HepG2 (cell line): ENCODE data around the gene RHOT2. TPM values are rescaled to one million over a fixed set of nuclear protein-coding genes. Genes with fewer than 3 reads are reported as not detected.

Experiments used
- ATAC-seq: fragments of 200-7000 bp; cut with Tn5 transposase; 3 replicates; pipeline ENCODE4 v1.9.1; 2020; ENCODE audit warnings: mild to moderate bottlenecking, moderate library complexity
- BruUV-seq: library from RNA; stranded (reverse); fragments of 400-500 nt; replicated peaks from 2 replicates; lab custom pipeline; 2021; lab: Mats Ljungman, UMichigan
- CTCF ChIA-PET: fragments of 300-600 bp; formaldehyde crosslinking; extraction: SDS; loops from one replicate; lab custom pipeline; 2021; ENCODE audit warnings: low total read pairs, inconsistent platforms, low intra/inter-chr PET ratio; lab: Yijun Ruan, JAX
- POLR2A ChIA-PET: fragments of 350-600 bp; sonication (Branson Sonifier 250); formaldehyde crosslinking; loops from one replicate; lab custom pipeline; 2020; ENCODE audit warnings: antibody characterized with exemption, inconsistent platforms; lab: Yijun Ruan, JAX
- DNase-seq: peaks from one replicate; pipeline ENCODE4 v3.0.0-alpha.2; 2015; ENCODE audit warnings: low spot score
- FAIRE-seq: peaks from 3 replicates; lab custom pipeline; 2011; peaks lifted over from hg19 to GRCh38; lab: Jason Lieb, UNC
- H2AFZ ChIP-seq: one replicate; pipeline ENCODE4 v1.6.1; 2011; ENCODE audit warnings: low read length, inconsistent platforms
- H3K27ac ChIP-seq: fragments of 300-600 bp; 3 replicates; pipeline ENCODE4 v1.8.0; 2011; ENCODE audit warnings: mixed run types, mild to moderate bottlenecking, mixed read lengths, low read length, inconsistent platforms; ENCODE audit not compliant: insufficient read depth; ENCODE audit errors: extremely low read length
- H3K27me3 ChIP-seq, 2 experiments: fragments of 200-600 bp in 1 of 2; 2 replicates in 1 of 2; 3 replicates in 1 of 2; pipeline versions ENCODE4 v1.6.0 to v1.8.0; 2011; ENCODE audit warnings: low read length in 2 of 2, mild to moderate bottlenecking in 2 of 2, moderate library complexity in 2 of 2, inconsistent platforms in 1 of 2; ENCODE audit not compliant: insufficient read depth in 2 of 2, control insufficient read depth in 1 of 2
- H3K36me3 ChIP-seq, 2 experiments: fragments of 200-600 bp in 1 of 2; replicated peaks in 1 of 2; 2 replicates in 1 of 2; 3 replicates in 1 of 2; pipeline versions ENCODE4 v1.5.1 to v1.8.0; 2011; ENCODE audit warnings: low read length in 2 of 2, inconsistent platforms in 1 of 2; ENCODE audit not compliant: insufficient read depth in 2 of 2, control insufficient read depth in 1 of 2
- H3K4me1 ChIP-seq: 2 replicates; pipeline ENCODE4 v1.5.1; 2012; ENCODE audit warnings: low read length, inconsistent platforms; ENCODE audit not compliant: insufficient read depth
- H3K4me2 ChIP-seq: 2 replicates; pipeline ENCODE4 v1.6.0; 2011; ENCODE audit warnings: low read depth, low read length, inconsistent platforms
- H3K4me3 ChIP-seq, 3 experiments: fragments of 200-600 bp in 1 of 3; sonication (generic), shearing (Covaris generic) in 1 of 3; replicated peaks in 1 of 3; 2 replicates each; pipeline ENCODE4 v1.5.1; 2011 to 2016; ENCODE audit warnings: low read length in 3 of 3, inconsistent platforms in 2 of 3, low read depth in 2 of 3, mild to moderate bottlenecking in 2 of 3, control low read depth in 1 of 3, mixed read lengths in 1 of 3; ENCODE audit not compliant: insufficient read depth in 1 of 3
- H3K79me2 ChIP-seq: one replicate; pipeline ENCODE4 v1.6.1; 2011; ENCODE audit warnings: low read length, inconsistent platforms; ENCODE audit not compliant: insufficient read depth
- H3K9ac ChIP-seq: 2 replicates; pipeline ENCODE4 v1.6.0; 2011; ENCODE audit warnings: mild to moderate bottlenecking, low read depth, low read length, inconsistent platforms; ENCODE audit not compliant: insufficient read depth
- H3K9me3 ChIP-seq: 2 replicates; pipeline ENCODE4 v1.5.1; 2012; ENCODE audit warnings: mild to moderate bottlenecking, low read length
- H4K20me1 ChIP-seq: 2 replicates; pipeline ENCODE4 v1.6.0; 2011; ENCODE audit warnings: inconsistent platforms, mild to moderate bottlenecking, low read length, moderate library complexity; ENCODE audit not compliant: insufficient read depth
- EZH2 ChIP-seq: conservative IDR thresholded peaks from 2 replicates; pipeline ENCODE4 v1.6.1; 2012; ENCODE audit warnings: mild to moderate bottlenecking, low read depth, low read length, moderate library complexity
- HHEX ChIP-seq: IDR thresholded peaks from 2 replicates; pipeline ENCODE4 v1.6.1; 2016; ENCODE audit warnings: control low read depth
- KIAA2018 ChIP-seq: sonication (generic); formaldehyde crosslinking; IDR thresholded peaks from 2 replicates; pipeline ENCODE4 v1.5.0; 2020; ENCODE audit warnings: mild to moderate bottlenecking, missing genetic modification reagents, borderline replicate concordance
- MXD1 ChIP-seq: sonication (generic); formaldehyde crosslinking; IDR thresholded peaks from 2 replicates; pipeline ENCODE4 v1.4.0; 2020; ENCODE audit warnings: mild to moderate bottlenecking, missing genetic modification reagents
- TRIM24 ChIP-seq: sonication (generic); formaldehyde crosslinking; IDR thresholded peaks from 2 replicates; pipeline ENCODE4 v1.8.0; 2022; ENCODE audit warnings: mild to moderate bottlenecking, missing genetic modification reagents
- ZMYM3 ChIP-seq: sonication (generic); formaldehyde crosslinking; IDR thresholded peaks from 2 replicates; pipeline ENCODE4 v1.5.1; 2020; ENCODE audit warnings: mild to moderate bottlenecking, missing genetic modification reagents
- ZNF225 ChIP-seq: sonication (generic); formaldehyde crosslinking; IDR thresholded peaks from 2 replicates; pipeline ENCODE4 v1.4.0; 2020; ENCODE audit warnings: mild to moderate bottlenecking, missing genetic modification reagents
- WGBS: methylation state at CpG from one replicate; pipeline ENCODE4 v1.1.6; 2017; ENCODE audit warnings: low lambda C conversion rate; 5-methylcytosine and 5-hydroxymethylcytosine counted together
- in situ Hi-C: cut with HindIII; loops from 2 replicates; pipeline ENCODE4 v1.10.0; 2017; ENCODE audit warnings: low pct_unique_long_range_greater_than_20kb; ENCODE audit not compliant: extremely low pct_ligation_motif_present
- intact Hi-C: fragments of 100-400 bp; cut with micrococcal nuclease; formaldehyde crosslinking; loops from one replicate; pipeline ENCODE4 v1.10.0; 2022; ENCODE audit not compliant: unreplicated experiment
- polyA plus RNA-seq, 8 experiments: library from polyadenylated mRNA; depleted of rRNA in 3 of 8; stranded (reverse) in 7 of 8; unstranded in 1 of 8; fragments of >200 nt; fragmentation: Illumina TruSeq in 4 of 8; extraction: Trizol in 4 of 8; gene quantifications; 2 replicates each; pipeline versions ENCODE4 v1.2.1 to v1.2.3, GENCODE V29; 2011 to 2016; ENCODE audit warnings: low read depth in 4 of 8, missing spikeins in 1 of 8, mixed read lengths in 1 of 8; ENCODE audit not compliant: insufficient read depth in 1 of 8
- total RNA-seq, 5 experiments: library from RNA; depleted of rRNA; stranded (reverse); fragments of >200 nt; fragmentation: Illumina TruSeq; extraction: Trizol; gene quantifications; 2 replicates each; pipeline ENCODE4 v1.2.3, GENCODE V29; 2016; ENCODE audit warnings: low read depth in 1 of 5
- TF ChIP-seq, protein P1 (sequence below): sonication (generic); formaldehyde crosslinking; IDR thresholded peaks from 2 replicates; pipeline ENCODE4 v1.4.0; 2020; ENCODE audit warnings: mild to moderate bottlenecking, missing genetic modification reagents

Gene RHOT2
- total and polyA plus RNA-seq, 2 of the 13 experiments (the other 11 are each of a cell fraction or from before 2014, with no cell fraction given), result 63.6 to 76.9 TPM

GRCh38 chr16:700684-701584, 33.0 kb downstream of the RHOT2 start (continued):
- TF ChIP-seq, protein P1, sequence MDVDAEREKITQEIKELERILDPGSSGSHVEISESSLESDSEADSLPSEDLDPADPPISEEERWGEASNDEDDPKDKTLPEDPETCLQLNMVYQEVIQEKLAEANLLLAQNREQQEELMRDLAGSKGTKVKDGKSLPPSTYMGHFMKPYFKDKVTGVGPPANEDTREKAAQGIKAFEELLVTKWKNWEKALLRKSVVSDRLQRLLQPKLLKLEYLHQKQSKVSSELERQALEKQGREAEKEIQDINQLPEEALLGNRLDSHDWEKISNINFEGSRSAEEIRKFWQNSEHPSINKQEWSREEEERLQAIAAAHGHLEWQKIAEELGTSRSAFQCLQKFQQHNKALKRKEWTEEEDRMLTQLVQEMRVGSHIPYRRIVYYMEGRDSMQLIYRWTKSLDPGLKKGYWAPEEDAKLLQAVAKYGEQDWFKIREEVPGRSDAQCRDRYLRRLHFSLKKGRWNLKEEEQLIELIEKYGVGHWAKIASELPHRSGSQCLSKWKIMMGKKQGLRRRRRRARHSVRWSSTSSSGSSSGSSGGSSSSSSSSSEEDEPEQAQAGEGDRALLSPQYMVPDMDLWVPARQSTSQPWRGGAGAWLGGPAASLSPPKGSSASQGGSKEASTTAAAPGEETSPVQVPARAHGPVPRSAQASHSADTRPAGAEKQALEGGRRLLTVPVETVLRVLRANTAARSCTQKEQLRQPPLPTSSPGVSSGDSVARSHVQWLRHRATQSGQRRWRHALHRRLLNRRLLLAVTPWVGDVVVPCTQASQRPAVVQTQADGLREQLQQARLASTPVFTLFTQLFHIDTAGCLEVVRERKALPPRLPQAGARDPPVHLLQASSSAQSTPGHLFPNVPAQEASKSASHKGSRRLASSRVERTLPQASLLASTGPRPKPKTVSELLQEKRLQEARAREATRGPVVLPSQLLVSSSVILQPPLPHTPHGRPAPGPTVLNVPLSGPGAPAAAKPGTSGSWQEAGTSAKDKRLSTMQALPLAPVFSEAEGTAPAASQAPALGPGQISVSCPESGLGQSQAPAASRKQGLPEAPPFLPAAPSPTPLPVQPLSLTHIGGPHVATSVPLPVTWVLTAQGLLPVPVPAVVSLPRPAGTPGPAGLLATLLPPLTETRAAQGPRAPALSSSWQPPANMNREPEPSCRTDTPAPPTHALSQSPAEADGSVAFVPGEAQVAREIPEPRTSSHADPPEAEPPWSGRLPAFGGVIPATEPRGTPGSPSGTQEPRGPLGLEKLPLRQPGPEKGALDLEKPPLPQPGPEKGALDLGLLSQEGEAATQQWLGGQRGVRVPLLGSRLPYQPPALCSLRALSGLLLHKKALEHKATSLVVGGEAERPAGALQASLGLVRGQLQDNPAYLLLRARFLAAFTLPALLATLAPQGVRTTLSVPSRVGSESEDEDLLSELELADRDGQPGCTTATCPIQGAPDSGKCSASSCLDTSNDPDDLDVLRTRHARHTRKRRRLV, result no peak
- TF ChIP-seq EZH2, result 0 out of 2 replicates have a peak, but pooled peaks have one; percentile 52
- peak; percentile 65; the same call in 1 of the 2 replicates for TF ChIP-seq MXD1 (CRISPR knock-in tag)
- TF ChIP-seq ZNF225 (CRISPR knock-in tag), result no peak

GRCh38 chr16:702341-702740, 34.4 kb downstream of the RHOT2 start:
- WGBS, result 42% methylated on average over 19 of the region's 19 CpGs
- no peak for FAIRE-seq
- TF ChIP-seq KIAA2018 (CRISPR knock-in tag), result no peak
- TF ChIP-seq ZMYM3 (CRISPR knock-in tag), result no peak
- no peak for TF ChIP-seq TRIM24 (CRISPR knock-in tag)
- no peak for TF ChIP-seq HHEX (CRISPR knock-in tag)

More at GRCh38 chr16:702341-702740, 34.4 kb downstream of the RHOT2 start:
- no peaks in the 10 kb centered on the region for H3K79me2 ChIP-seq
- intact Hi-C loops, result no loop called here
- no peak overlapping the region for H3K27ac ChIP-seq
- H3K9ac ChIP-seq, result no peak overlapping the region
- in situ Hi-C loops, result no loop called here
- peaks cover 33 to 72% of the 10 kb centered on the region in 2 experiments for H3K27me3 ChIP-seq
- no peaks in the 10 kb centered on the region for H3K9me3 ChIP-seq
- no peak overlapping the region for H3K4me2 ChIP-seq
- no peak for DNase-seq
- CTCF ChIA-PET, result no interaction called here
- no peaks in the 10 kb centered on the region for H3K4me1 ChIP-seq
- no peak overlapping the region for H2AFZ ChIP-seq
- H3K4me3 ChIP-seq, result no peak overlapping the region
- ATAC-seq, result no peak
- H3K36me3 ChIP-seq, result no peaks in the 10 kb centered on the region
- peaks cover 3% of the 10 kb centered on the region; the same call in 1 of the 2 replicates for H4K20me1 ChIP-seq
- POLR2A ChIA-PET, result no interaction called here
- no TSS peak for BruUV-seq
